Right renal cortex interstitium (tissue), 3 donors: ENCODE measurements around the gene ONECUT3. TPM values are rescaled to one million over a fixed set of nuclear protein-coding genes. Genes with fewer than 3 reads are reported as not detected.

Experiments
- DNase-seq, 3 donors: peaks; one replicate each; pipeline ENCODE4 v3.0.0-alpha.2; 2013; ENCODE audit warnings: low read depth in 3 of 3, low spot score in 2 of 3
- polyA plus RNA-seq, 3 donors: library from polyadenylated mRNA; unstranded; fragments of 120-200 nt; gene quantifications; one replicate each; pipeline ENCODE4 v1.2.1, GENCODE V29; 2013; ENCODE audit not compliant: insufficient read length in 3 of 3

Gene ONECUT3
- polyA plus RNA-seq, 3 donors: 0.01 TPM; not detected in 2

GRCh38 chr19:1736927-1737326 lies 16.4 kb upstream of the ONECUT3 start:
- no peak for DNase-seq

- DNase-seq: no peak
These were observed 13.2 kb upstream of the ONECUT3 start for GRCh38 chr19:1739960-1740629.

- no peak for DNase-seq
These were observed 10.2 kb upstream of the ONECUT3 start for GRCh38 chr19:1742989-1743696.

- no peak for DNase-seq
These were observed 9.1 kb upstream of the ONECUT3 start for GRCh38 chr19:1744133-1744665.

- no peak for DNase-seq
These were observed 8.3 kb upstream of the ONECUT3 start for GRCh38 chr19:1744822-1745563.

- DNase-seq: no peak
These were observed 7.7 kb upstream of the ONECUT3 start for GRCh38 chr19:1745589-1746031.

- DNase-seq: no peak
These were observed 6.7 kb upstream of the ONECUT3 start for GRCh38 chr19:1746401-1747284.

GRCh38 chr19:1747285-1748114 lies 5.8 kb upstream of the ONECUT3 start:
- no peak for DNase-seq

- DNase-seq: no peak
These were observed 5.0 kb upstream of the ONECUT3 start for GRCh38 chr19:1748115-1748872.

GRCh38 chr19:1748873-1749341 lies 4.4 kb upstream of the ONECUT3 start:
- no peak for DNase-seq

GRCh38 chr19:1749373-1750342 lies 3.6 kb upstream of the ONECUT3 start:
- no peak for DNase-seq

GRCh38 chr19:1750343-1751021 lies 2.8 kb upstream of the ONECUT3 start:
- DNase-seq: no peak

GRCh38 chr19:1751367-1752008 lies 1.8 kb upstream of the ONECUT3 start:
- DNase-seq: no peak

GRCh38 chr19:1752009-1752756 lies 1.1 kb upstream of the ONECUT3 start:
- no peak for DNase-seq

GRCh38 chr19:1754018-1754635 lies 821 bp downstream of the ONECUT3 start:
- no peak for DNase-seq
